UCSD-AML1 (cell line): ENCODE results near the gene B3GAT1.

ENCODE experiments used
- DNase-seq: peaks from one replicate; lab custom pipeline; 2025; ENCODE audit not compliant: unreplicated experiment; lab: John Stamatoyannopoulos, UW

B3GAT1 gene

DNA sequence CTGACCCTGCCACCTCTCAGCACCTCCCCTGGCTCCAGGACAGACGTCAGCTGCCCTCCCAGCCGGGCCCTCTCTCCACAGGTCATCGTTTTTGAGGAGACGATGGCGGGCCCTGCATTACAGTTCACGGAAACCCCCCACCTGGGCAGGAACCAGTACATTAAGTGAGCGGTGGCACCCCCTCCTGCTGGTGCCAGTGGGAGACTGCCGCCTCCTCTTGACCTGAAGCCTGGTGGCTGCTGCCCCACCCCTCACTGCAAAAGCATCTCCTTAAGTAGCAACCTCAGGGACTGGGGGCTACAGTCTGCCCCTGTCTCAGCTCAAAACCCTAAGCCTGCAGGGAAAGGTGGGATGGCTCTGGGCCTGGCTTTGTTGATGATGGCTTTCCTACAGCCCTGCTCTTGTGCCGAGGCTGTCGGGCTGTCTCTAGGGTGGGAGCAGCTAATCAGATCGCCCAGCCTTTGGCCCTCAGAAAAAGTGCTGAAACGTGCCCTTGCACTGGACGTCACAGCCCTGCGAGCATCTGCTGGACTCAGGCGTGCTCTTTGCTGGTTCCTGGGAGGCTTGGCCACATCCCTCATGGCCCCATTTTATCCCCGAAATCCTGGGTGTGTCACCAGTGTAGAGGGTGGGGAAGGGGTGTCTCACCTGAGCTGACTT is 37.0 kb downstream of the B3GAT1 start:
- no peak for DNase-seq

DNA sequence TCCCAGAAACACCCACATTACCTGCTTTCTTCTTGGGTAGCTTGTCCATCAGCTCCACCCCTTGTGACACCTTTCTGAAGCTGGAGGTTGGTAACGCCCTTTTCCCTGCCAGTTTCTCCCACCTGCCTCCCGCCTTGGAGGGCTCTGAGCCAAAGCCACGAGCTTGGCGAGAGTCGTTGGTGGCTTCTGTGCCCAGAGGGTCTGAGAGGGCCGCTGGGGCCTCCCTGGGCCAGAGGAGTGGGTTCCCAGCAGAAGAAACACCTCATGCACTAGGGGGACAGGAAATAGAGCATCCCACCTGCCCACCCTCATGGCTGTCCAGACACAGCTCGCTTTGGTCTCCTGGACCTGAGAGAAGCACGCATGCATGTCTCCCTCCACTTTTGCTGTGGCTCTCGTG is 37.9 kb downstream of the B3GAT1 start:
- no peak for DNase-seq

DNA sequence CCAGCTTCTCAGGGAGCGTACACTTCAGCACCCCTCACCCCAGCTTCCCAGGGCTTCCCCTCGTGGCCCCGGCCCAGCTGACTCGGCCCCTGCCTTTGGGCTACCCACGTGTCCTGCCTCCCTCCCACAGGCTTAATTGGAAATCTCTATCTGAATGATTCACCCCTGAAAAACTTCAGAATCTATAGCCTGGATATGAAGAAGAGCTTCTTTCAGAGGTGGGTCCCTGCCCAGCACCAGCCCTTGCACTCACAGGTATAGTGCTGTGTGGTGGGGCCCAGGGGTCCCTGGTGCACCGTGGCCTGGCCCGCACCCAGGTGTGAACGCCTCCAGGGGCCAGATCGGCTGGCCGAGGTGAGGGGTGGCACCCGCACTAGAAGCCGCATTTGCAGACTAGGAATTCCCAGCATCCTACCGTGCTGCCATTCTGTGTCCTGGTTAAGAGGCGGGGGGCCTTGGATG is 38.4 kb downstream of the B3GAT1 start:
- DNase-seq = no peak

DNA sequence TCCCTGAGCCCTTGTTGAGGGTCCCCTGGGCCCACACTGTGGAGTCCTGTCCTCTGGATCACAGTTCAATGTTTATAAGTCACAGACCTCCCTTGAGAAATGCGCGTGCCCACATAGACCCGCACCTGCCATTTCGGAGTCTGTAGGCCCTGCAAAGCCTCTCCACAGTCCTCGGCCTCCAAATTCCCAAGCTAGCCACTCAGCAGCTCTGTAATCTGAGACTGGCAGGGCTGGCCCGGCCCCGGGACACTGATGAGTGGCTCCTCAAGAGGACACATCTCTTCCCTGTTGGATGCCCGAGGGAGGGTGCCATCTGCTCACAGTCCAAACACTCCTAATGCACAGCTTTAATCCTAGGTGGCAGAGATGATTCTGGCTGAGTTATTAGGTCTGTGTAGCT is 39.1 kb downstream of the B3GAT1 start:
- no peak for DNase-seq

DNA sequence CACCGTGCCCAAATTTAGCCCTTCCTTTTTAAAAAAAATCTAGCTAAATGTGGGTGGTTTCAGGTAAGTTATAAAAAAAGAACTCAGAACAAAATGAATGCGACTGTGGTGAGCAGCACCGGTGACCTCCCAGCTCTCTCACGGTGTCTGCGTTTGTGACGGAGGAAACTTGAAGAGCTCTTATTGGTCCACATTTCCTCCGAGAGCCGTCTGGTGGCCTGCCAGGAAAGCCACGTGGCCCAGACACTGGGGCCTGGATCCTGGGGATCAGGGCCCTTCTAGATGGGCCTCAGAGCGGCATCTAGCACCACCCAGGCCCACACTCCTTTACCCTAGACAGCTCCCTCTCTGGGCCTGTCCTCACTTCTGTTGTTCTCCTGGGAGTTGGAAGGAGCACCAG is 39.5 kb downstream of the B3GAT1 start:
- no peak for DNase-seq

DNA sequence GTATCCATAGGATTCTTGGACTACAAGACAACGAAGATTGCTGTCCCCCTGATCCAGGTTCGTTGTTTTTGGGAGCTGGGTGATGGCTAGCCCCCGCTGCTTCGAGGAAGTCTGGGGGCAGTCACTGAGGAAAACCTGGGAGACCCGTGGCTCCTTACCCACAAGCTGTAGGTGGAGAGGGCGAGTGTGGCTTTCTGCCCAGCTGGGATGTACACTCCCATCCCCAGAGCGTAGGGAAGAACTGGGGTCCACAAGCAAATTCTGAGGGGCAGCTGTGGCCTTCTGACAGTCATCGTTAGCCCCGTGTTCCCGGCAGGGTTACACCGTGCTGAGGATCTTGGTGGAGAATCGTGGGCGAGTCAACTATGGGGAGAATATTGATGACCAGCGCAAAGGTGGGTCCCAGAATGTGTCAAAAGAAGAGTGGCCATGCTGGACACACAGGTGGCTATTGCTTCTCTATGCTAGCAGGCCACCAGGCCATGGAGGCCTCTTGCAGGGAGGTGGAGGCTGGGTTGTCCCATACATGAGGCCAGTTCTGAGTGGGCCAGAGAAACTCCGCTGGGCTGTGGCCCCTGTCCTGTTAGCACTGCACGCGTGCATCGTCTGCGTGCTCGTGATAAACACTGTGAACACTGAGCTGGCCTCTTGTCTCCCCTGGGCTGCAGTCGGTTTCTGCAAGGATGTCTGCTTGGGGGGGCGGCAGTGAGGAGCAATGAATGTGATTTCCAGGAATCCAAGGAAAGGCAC is 40.4 kb downstream of the B3GAT1 start:
- DNase-seq = no peak

DNA sequence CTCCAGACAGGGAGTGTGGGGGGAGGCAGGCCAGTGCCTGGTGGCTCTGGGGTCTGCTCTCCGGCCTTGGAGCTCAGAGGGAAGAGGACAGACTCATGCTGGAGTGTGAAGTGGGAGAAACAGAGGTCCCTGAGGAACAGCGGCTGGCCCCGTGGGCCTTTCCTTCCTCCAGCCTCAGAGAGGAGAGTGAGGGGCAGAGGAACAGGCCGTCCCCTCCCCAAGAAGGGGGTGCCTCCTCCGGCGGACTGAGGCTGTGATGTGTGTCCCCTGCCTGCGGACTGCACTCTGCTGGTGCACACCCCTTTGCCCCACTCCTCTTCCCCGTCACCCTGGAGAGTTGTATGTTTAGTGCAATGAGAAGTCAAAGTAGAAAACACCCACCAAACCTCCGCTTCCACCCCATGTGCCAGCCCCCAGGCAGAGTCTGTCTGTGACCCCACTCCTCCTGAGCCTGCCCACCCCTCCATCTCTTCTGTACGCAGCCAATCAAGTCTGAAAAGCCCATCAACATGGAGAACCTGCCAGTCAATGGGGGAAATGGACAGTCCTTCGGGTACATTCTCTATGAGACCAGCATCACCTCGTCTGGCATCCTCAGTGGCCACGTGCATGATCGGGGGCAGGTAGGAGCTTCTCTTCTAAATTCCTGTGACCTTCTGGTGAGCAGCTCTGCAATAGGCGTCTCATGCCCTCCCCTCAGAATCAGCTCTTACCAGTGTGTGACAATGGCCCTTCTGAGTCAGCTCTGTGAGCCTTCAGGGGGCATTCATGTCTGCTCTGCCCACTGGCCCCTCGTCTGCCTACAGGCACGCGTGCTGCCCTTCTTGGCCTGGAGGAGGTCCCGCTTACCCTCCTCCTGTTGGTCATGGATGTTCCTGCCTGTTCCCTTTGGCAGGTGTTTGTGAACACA is 41.3 kb downstream of the B3GAT1 start:
- no peak for DNase-seq

DNA sequence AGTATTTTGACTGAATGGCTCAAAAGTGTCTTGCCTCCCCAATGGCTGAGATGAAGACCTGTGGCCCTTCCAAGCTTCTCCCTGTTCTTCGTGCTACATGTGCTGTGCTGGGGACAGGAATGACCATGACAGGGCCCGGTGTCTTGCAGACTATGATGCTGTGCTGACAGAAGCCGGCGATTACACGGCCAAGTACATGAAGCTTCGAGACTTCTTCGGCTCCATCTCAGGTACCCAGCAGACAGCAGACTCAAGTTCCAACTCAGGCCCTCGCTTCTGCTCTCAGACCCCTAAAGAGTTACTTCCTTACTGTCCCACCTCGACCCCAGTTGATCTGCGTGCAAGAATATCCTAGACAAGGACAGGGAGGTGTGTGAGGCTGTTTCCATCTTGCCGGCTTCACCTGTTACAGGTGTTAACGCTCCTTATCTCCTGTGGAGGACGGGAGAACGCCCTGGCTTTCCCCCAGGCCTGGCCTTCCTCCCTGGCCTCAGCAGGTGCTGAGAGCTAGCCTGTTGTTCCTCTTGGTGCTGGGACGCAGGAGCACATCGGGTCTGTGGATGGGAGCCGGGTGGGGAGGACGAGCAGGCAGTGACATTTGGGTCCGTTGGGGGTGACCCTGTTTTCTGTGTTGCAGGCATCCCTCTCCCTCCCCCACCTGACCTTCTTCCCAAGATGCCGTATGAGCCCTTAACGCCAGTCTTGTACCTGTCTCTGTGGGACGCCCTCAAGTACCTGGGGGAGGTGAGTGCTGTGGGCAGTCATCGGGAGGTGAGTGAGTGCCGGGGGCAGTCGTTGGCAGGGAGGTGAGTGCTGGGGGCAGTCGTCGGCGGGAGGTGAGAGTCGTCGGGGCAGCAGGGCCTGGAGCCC is 42.2 kb downstream of the B3GAT1 start:
- no peak for DNase-seq

DNA sequence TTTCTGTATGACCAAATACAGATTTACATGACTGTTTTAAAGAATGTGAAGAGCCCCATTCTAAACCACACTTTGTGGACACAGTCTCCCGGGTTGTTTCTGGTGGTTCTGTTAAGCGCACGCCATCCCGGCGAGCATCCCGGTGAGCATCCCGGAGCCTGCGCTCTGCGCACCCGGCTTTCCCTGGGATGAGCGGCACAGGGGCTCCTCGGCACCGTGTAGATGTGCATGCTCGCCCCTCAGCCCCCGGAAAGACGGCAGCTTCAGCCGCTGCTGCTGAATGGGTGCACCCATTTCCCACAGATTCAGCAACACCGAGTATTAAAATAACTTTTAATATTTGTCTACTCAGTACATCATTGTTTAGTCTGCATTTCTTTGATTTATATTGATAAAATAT is 44.3 kb downstream of the B3GAT1 start:
- no peak for DNase-seq

DNA sequence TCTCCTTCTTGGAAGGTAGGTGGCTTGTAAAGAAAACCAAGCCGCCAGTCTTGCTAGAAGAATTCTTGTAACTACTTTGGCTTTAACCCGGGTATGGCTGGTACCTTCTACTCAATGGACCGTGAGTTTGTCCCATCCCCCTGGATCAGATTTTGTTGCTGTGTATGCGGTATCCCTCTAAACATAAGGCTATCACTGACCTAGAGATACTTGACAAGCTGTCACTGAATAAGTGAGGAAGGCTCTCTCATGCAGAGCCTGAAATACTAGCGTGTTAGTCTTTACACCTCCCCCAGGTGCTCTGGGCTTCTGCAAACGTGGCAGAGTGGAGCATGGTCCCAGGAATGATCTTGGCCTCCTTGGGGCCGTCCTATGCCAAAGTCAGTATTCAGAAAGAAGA is 45.8 kb downstream of the B3GAT1 start:
- no peak for DNase-seq

DNA sequence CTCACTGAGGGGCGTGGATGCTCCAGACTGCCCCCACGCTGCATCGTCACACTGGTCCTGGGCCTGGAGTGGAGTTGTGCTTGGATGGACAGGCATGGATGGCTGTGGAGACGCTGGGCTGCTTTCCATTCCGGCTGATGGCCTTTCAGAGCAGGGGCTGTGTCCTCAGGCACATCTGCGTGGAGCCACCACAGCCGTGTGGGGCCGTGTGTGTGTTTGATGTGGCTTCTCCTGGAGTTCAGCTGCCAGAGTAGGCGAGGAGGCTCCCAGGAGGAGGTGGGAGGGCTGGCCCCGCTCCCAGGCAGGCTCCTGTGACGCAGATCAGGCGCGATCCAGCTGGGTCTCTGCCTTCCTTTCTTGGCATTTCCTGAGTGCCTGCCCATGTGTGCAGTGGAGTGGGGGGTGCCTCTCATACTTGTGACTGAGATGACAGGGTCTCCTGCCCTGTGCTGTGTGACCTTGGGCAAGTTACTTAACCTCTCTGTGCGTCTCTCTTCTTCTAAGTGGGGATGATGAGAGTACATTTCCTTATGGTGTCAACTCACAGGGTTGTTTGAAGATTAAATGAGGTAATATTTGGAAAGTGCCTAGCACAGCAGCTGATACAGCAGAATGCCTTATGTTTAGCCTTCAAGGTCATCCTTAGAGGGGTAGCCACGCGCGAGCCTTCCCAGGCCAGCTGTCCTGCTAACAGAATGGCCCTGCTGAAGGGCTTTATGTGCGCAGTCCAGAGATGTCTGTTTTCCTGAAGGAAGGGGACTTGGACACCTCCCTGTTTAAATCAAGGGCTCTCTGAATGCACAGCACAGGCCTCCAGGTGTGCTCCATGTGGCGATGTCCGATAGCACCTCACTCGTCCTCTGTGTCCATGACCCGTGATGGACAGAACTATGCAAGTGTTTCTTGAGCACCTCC is 46.8 kb downstream of the B3GAT1 start:
- no peak for DNase-seq

DNA sequence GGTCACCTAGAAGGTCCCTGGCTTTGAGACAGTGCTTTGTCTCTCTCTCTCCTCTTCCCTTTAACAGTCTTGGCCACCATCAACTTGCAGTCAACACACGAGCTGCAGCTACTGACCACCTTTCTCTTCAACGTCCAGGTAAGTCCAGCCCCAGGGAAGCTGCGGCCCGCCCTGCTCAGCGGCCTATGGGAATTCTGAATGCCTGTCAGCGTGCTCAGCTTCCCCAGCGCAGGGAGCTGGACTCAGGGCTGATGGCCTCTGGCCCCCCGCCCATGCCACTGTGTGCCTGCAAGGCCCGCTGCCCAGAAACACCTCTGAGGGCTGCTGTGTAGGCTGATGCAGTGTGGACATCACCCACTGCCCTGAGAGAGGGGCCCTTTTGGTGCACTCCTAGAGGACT is 47.8 kb downstream of the B3GAT1 start:
- no peak for DNase-seq

DNA sequence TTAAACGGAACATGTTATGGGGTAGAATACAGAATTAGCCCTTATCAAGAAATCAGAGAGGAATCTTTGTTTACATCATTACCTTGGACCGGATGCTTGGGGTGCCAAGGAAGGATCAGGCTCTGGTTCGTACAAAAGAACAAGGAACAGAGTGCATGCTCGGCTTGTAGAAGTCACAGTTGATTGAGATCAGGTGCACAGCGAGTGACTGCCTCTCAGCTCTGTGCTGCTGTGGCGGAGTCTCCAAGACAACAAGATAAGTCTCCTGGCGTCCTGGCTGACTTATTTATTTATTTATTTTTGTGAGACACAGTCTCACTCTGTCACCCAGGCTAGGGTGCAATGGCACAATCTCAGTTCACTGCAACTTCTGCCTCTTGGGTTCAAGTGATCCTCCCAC is 48.5 kb downstream of the B3GAT1 start:
- DNase-seq = no peak

DNA sequence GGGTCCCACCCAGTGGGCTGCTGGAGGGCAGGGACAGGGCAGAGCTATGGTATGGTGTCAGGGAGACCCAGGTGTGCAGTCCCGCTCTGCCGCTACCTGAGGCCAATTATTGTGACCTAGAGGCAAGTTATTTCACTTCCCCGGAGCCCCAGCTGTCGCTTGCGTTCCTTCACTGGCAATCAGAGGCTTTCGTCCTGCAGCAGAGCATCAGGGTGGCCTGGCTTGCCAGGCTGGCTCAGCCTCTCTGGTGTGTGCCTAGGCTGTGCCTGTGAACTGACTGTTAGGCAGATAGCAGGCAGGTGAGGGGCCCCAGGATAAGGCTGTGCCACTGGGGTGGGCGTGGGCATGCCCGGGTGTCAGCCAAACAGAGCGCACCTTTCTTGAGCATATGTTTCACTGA is 48.9 kb downstream of the B3GAT1 start:
- DNase-seq = no peak

DNA sequence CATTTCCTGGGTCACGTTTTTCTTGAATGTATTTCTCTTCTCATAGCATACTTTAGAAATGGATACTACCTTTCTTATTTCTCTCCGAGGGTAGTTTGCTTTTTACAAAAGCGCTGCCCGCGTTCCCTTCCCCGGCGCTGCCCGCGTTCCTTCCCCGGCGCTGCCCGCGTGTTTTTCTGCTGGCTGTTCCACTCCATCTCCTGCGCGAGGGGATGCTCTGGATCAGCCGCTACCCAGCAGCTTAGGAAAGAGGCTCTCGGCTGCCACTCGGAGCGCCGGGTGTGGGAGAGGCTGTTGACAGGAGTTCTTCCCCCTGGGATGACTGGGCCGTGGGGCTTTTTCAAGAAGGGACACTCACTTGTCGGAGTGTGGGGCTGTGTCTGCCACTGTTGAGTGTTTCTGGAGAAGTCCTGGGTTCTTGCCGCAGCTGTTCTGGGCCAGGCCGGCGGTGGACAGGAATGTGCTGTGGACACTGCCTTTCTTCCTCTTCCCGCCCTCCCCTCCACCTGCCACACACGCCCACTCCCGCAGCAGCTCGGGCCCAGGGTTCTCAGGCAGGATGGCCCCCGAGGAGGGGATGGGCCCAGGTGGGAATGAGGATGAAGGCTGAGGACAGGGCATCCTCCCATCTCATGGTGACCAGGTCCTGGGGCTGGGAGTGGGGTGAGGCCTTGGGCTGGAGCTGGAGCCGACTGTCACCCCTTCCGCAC is 49.7 kb downstream of the B3GAT1 start:
- no peak for DNase-seq

DNA sequence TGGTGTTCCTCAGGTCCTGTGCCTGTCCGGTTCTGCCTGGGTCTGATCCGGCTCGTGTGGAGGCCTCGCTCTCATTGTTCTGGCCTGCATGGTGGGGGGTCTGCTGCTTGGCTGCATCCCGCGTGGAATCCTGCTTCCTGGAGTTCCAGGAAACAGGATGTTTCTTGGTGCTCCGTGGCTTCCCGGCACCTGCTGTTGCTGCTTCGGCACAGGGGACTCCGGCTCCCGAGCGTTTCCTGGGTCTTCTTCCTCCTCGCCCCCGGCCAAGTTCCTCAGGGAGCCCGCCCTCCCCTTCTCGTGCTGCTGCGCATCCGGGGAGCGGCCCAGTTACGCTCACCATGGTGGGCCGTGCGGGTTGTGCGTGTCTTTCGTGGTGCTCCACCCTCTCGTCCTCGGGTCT is 50.4 kb downstream of the B3GAT1 start:
- DNase-seq = no peak

DNA sequence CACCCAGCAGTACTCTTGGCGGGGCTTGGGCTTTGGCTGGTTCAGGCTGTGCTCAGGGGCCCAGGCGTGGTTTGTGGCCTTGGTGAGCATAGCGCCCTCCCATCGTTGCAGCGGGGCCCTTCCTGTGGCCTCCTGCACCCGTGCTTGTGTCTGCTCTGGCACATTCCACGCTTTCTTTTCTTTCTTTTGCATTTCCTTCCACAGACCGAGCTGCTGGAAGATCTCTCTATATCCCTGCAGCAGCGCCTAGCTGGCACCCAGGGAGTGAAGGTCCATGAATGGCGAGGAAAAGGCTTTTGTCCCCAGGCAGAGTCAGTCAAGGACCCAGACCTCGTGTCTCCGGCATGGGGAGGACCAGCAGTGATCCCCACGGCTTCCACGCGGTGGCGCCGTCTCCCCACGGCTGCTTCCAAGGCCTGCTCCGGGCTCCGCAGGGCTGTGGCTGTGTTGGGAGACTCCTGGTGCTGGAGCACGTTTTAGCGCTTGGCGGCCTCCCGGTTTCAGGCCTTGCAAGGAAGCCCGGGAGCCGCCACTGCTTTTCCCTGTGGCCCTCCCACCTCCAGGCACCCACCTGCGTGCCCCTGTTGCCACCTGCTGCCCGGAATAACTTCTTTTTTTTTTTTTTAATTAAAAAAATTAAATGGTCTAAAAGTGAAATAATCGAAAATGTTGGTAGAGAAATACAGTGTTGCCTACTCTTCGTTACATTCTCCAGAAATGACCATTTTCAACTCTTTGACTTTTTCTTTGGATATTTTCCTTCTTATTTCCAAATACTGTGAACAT is 51.8 kb downstream of the B3GAT1 start:
- peak; percentile 86 for DNase-seq

DNA sequence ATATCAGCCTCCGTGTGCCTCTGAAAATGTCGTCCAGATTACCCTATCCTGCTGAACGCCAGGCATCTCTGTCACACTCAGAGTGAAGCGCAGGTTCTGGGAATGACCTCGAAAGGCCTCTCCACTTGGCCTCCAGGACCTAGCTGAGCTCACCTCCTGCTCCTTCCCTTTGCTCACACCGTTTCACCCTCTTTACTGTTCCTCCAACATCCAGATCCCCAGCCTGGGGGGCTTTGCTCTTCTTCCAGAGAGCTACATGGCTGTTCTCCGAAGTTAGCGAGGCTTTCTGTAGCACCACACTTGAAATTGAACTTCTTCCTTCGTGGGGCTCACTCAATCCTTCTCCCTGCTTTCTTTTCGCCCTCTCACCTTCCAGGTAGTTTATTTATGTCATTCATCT is 52.4 kb downstream of the B3GAT1 start:
- no peak for DNase-seq
